Erythroblast (primary cell): ENCODE measurements around the gene LRP1.

Source experiments
- GATA1 ChIP-seq: IDR thresholded peaks from 2 replicates; pipeline ENCODE4 v1.6.1; 2011; ENCODE audit warnings: low read depth, mild to moderate bottlenecking, control low read depth, low read length, moderate library complexity
- POLR2A ChIP-seq: IDR thresholded peaks from 2 replicates; pipeline ENCODE4 v1.6.1; 2011; ENCODE audit warnings: mild to moderate bottlenecking, low read length

- no peak for TF ChIP-seq POLR2A
- TF ChIP-seq GATA1, result no peak
Measured at GRCh38 chr12:57156701-57157403, 28.6 kb downstream of the LRP1 start.
